Thoracic aorta (tissue), 2 donors: ENCODE results near the gene SLC35E1. TPM values are rescaled to one million over a fixed set of nuclear protein-coding genes. Genes with fewer than 3 reads are reported as not detected.

Experiments used
- ATAC-seq: fragments of 150-250 bp; one replicate; pipeline ENCODE4 v1.8.0; 2017; ENCODE audit warnings: low read depth; ENCODE audit not compliant: insufficient number of reproducible peaks, low FRiP score
- DNase-seq: peaks from one replicate; pipeline ENCODE4 v3.0.0-alpha.2; 2020; ENCODE audit warnings: low spot score
- H3K27ac ChIP-seq, 2 donors: fragments of 200-600 bp; sonication (generic); 1 replicate in 1 of 2; 2 replicates in 1 of 2; pipeline ENCODE4 v1.5.1; 2016; ENCODE audit warnings: mild to moderate bottlenecking in 2 of 2, moderate library complexity in 2 of 2
- H3K27me3 ChIP-seq: fragments of 200-600 bp; sonication (generic); replicated peaks from 2 replicates; pipeline ENCODE4 v1.6.0; 2016; ENCODE audit warnings: mild to moderate bottlenecking; ENCODE audit not compliant: insufficient read depth
- H3K36me3 ChIP-seq: fragments of 200-600 bp; sonication (generic); one replicate; pipeline ENCODE4 v1.5.1; 2016
- H3K4me1 ChIP-seq, 2 donors: fragments of 200-600 bp; sonication (generic); 1 replicate in 1 of 2; 2 replicates in 1 of 2; pipeline versions ENCODE4 v1.5.1 to v1.6.0; 2016; ENCODE audit warnings: low read depth in 2 of 2, mild to moderate bottlenecking in 1 of 2; ENCODE audit not compliant: control insufficient read depth in 1 of 2
- H3K4me3 ChIP-seq: fragments of 200-600 bp; sonication (generic); 2 replicates; pipeline ENCODE4 v1.5.1; 2016; ENCODE audit warnings: mild to moderate bottlenecking
- H3K9me3 ChIP-seq: fragments of 200-600 bp; sonication (generic); 2 replicates; pipeline ENCODE4 v1.5.1; 2016
- CTCF ChIP-seq: fragments of 200-600 bp; sonication (generic); IDR thresholded peaks from one replicate; pipeline ENCODE4 v1.5.1; 2019; ENCODE audit warnings: antibody characterized with exemption
- total RNA-seq, 2 donors: library from RNA; depleted of rRNA; stranded (reverse); fragments of >200 nt; gene quantifications; one replicate each; pipeline versions ENCODE4 v1.1.0 to v1.2.3, GENCODE V29; 2016

The SLC35E1 gene
- total RNA-seq, 2 donors from 2014 or later, result 66.9 to 85.3 TPM

GRCh38 chr19:16611121-16611520 lies 38.9 kb upstream of the SLC35E1 start:
- TF ChIP-seq CTCF, result no peak
- Histone ChIP-seq H3K9me3 (no peaks in the 10 kb centered on the region), H3K36me3 (no peaks in the 10 kb centered on the region), H3K4me3 (no peak overlapping the region), H3K4me1 (peaks cover 5 to 28% of the 10 kb centered on the region in 2 donors), H3K27ac (no peak overlapping the region), H3K27me3 (no peaks in the 10 kb centered on the region)
- no peak for ATAC-seq
- DNase-seq, result no peak

GRCh38 chr19:16609511-16610200 lies 37.4 kb upstream of the SLC35E1 start:
- no peak for ATAC-seq
- H3K27ac ChIP-seq, result no peak overlapping the region
- TF ChIP-seq CTCF, result no peak
- H3K4me1 ChIP-seq, result peaks cover 5 to 32% of the 10 kb centered on the region in 2 donors
- no peaks in the 10 kb centered on the region for H3K9me3 ChIP-seq
- H3K4me3 ChIP-seq, result no peak overlapping the region
- no peaks in the 10 kb centered on the region for H3K27me3 ChIP-seq
- H3K36me3 ChIP-seq, result no peaks in the 10 kb centered on the region
- DNase-seq, result no peak

GRCh38 chr19:16608290-16608739 lies 36.1 kb upstream of the SLC35E1 start:
- peak overlapping the region; percentile 22 to 37 for H3K27ac ChIP-seq
- ATAC-seq, result peak; percentile 48
- no peaks in the 10 kb centered on the region for H3K27me3 ChIP-seq
- H3K36me3 ChIP-seq, result no peaks in the 10 kb centered on the region
- H3K9me3 ChIP-seq, result no peaks in the 10 kb centered on the region
- no peak overlapping the region for H3K4me3 ChIP-seq
- peak; percentile 46 for DNase-seq
- H3K4me1 ChIP-seq, result peaks cover 5 to 26% of the 10 kb centered on the region in 2 donors
- no peak for TF ChIP-seq CTCF

- H3K27ac ChIP-seq, result peak overlapping the region; percentile 40 to 45
- no peaks in the 10 kb centered on the region for H3K9me3 ChIP-seq
- no peaks in the 10 kb centered on the region for H3K27me3 ChIP-seq
- H3K36me3 ChIP-seq, result no peaks in the 10 kb centered on the region
- no peak for DNase-seq
- ATAC-seq, result no peak
- no peak for TF ChIP-seq CTCF
- peaks cover 5 to 29% of the 10 kb centered on the region in 2 donors for H3K4me1 ChIP-seq
- no peak overlapping the region for H3K4me3 ChIP-seq
Observed at GRCh38 chr19:16607819-16608218, 35.6 kb upstream of the SLC35E1 start.

- Histone ChIP-seq H3K9me3 (no peaks in the 10 kb centered on the region), H3K4me1 (peaks cover 5 to 31% of the 10 kb centered on the region in 2 donors), H3K4me3 (no peak overlapping the region), H3K27me3 (no peaks in the 10 kb centered on the region), H3K36me3 (no peaks in the 10 kb centered on the region), H3K27ac (no peak overlapping the region)
- ATAC-seq, result no peak
- no peak for TF ChIP-seq CTCF
- DNase-seq, result no peak
Observed at GRCh38 chr19:16605553-16605994, 33.4 kb upstream of the SLC35E1 start.
